GM10266 (cell line): ENCODE data around the gene LSM14A.

Source experiments
- DNase-seq: peaks from one replicate; pipeline ENCODE4 v3.0.0; 2012; ENCODE audit errors: extremely low spot score
- TF ChIP-seq, protein P1 (sequence below): IDR thresholded peaks from 2 replicates; pipeline ENCODE4 v1.5.1; 2012; ENCODE audit warnings: mild to moderate bottlenecking, low read depth; ENCODE audit not compliant: control insufficient read depth, insufficient read depth; ENCODE audit errors: missing control alignments

The LSM14A gene

GRCh38 chr19:34274827-34275625 lies 102.7 kb downstream of the LSM14A start:
- no peak for DNase-seq
- TF ChIP-seq, protein P1, sequence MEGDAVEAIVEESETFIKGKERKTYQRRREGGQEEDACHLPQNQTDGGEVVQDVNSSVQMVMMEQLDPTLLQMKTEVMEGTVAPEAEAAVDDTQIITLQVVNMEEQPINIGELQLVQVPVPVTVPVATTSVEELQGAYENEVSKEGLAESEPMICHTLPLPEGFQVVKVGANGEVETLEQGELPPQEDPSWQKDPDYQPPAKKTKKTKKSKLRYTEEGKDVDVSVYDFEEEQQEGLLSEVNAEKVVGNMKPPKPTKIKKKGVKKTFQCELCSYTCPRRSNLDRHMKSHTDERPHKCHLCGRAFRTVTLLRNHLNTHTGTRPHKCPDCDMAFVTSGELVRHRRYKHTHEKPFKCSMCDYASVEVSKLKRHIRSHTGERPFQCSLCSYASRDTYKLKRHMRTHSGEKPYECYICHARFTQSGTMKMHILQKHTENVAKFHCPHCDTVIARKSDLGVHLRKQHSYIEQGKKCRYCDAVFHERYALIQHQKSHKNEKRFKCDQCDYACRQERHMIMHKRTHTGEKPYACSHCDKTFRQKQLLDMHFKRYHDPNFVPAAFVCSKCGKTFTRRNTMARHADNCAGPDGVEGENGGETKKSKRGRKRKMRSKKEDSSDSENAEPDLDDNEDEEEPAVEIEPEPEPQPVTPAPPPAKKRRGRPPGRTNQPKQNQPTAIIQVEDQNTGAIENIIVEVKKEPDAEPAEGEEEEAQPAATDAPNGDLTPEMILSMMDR = no peak

DNA sequence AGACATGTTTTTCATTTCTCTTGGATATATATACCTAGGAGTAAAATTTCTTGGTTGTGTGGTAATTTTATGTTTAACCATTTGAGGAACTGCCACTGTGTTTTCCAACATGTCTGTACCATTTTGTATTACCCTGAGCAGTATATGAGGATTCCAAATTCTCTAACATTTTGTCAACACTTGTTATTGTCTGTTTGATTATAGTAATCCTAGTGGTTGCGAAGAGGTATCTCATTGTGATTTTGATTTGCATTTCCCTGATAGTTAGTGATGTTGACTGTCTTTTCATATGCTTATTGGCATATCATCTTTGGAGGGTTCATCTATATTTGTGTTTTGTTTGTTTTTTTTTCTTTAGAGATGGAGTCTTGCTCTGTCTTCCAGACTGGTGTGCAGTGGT lies 103.4 kb downstream of the LSM14A start:
- DNase-seq = no peak
- TF ChIP-seq, protein P1 = no peak

DNA sequence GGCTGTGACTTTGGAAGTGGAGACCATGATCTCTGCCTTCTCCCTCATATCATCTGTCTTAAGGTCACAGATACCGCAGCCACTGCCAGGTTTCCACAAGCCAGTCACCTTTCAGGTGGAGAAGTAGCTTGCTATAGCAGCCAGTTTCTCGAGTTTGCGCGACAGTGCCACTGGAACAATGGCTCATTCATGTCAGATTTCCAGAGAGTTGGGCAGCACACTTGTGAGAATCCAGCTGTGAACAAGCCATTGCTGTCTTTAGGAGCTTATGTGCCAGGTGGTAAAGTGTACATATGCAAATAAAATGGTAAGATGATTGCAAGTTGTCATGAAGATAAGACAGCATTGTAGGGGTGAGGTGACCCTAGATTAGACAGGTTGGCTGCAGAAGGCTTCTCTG lies 104.3 kb downstream of the LSM14A start:
- TF ChIP-seq, protein P1 = no peak
- no peak for DNase-seq

DNA sequence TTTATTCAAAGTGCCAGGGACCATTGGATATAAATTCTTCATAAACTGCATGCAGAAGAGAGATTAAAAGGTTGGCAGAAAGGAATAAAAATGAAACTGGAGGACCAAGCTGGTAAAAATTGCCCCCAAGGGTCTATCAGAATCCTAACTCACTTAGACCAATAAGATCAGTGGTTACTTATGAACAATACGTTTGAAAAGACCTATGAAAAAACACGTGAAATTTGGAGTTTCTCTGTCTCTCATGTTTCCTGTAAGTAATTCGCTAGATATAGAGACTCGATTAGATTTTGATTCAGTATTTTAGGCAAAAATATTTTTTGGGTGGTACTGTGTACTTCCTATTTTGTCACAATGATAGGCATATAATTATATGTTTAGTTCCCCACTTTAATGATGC lies 104.9 kb downstream of the LSM14A start:
- no peak for DNase-seq
- TF ChIP-seq, protein P1 = no peak

- no peak for DNase-seq
- TF ChIP-seq, protein P1 = no peak
Observed at GRCh38 chr19:34278783-34279182, 106.5 kb downstream of the LSM14A start.
